Smooth muscle cell of the brain vasculature (primary cell): ENCODE data around the gene TVP23C.
"Not testable (repeated sequence)": the region's sequence is repeated elsewhere in the genome, so short reads cannot be mapped to it uniquely, and the experiment has no call there.

Experiments
- DNase-seq: peaks from one replicate; pipeline ENCODE4 v3.0.0-alpha.2; 2012; ENCODE audit warnings: low read depth, low spot score

Gene TVP23C

GRCh38 chr17:15563375-15563857 lies at the start of gene TVP23C:
TVP23C (minus strand) TSS chr17:15563483; CDS start chr17:15563448, 35 bp downstream.
- DNase-seq, result not testable (repeated sequence)

GRCh38 chr17:15592960-15593359 lies 29.7 kb upstream of the TVP23C start:
- DNase-seq, result not testable (repeated sequence)

- not testable (repeated sequence) for DNase-seq
Measured at GRCh38 chr17:15591986-15592385, 28.7 kb upstream of the TVP23C start.

GRCh38 chr17:15590844-15591243 lies 27.6 kb upstream of the TVP23C start:
- DNase-seq, result not testable (repeated sequence)

- DNase-seq, result not testable (repeated sequence)
Measured at GRCh38 chr17:15589544-15590536, 26.6 kb upstream of the TVP23C start.

GRCh38 chr17:15588017-15588416 lies 24.7 kb upstream of the TVP23C start:
- not testable (repeated sequence) for DNase-seq

- DNase-seq, result not testable (repeated sequence)
Measured at GRCh38 chr17:15583313-15583712, 20.0 kb upstream of the TVP23C start.

GRCh38 chr17:15581462-15581861 lies 18.2 kb upstream of the TVP23C start:
- DNase-seq, result not testable (repeated sequence)

GRCh38 chr17:15576848-15577247 lies 13.6 kb upstream of the TVP23C start:
- not testable (repeated sequence) for DNase-seq

GRCh38 chr17:15574660-15575059 lies 11.4 kb upstream of the TVP23C start:
- DNase-seq, result not testable (repeated sequence)

GRCh38 chr17:15573870-15574269 lies 10.6 kb upstream of the TVP23C start:
- not testable (repeated sequence) for DNase-seq

GRCh38 chr17:15562613-15563374 lies 489 bp downstream of the TVP23C start:
- DNase-seq, result not testable (repeated sequence)

- not testable (repeated sequence) for DNase-seq
Measured at GRCh38 chr17:15561439-15561838, 1.8 kb downstream of the TVP23C start.

- not testable (repeated sequence) for DNase-seq
Measured at GRCh38 chr17:15558403-15559105, 4.7 kb downstream of the TVP23C start.

GRCh38 chr17:15557334-15557832 lies 5.9 kb downstream of the TVP23C start:
- DNase-seq, result not testable (repeated sequence)

- DNase-seq, result not testable (repeated sequence)
Measured at GRCh38 chr17:15552932-15553331, 10.4 kb downstream of the TVP23C start.

- not testable (repeated sequence) for DNase-seq
Measured at GRCh38 chr17:15549552-15549951, 13.7 kb downstream of the TVP23C start.

- not testable (repeated sequence) for DNase-seq
Measured at GRCh38 chr17:15546604-15547003, 16.7 kb downstream of the TVP23C start.

GRCh38 chr17:15540371-15541219 lies 22.7 kb downstream of the TVP23C start:
- not testable (repeated sequence) for DNase-seq

- DNase-seq, result not testable (repeated sequence)
Measured at GRCh38 chr17:15533122-15533521, 30.2 kb downstream of the TVP23C start.
